CD14-positive monocyte (primary cell): ENCODE data around the gene DCLK1. TPM values are rescaled to one million over a fixed set of nuclear protein-coding genes. Genes with fewer than 3 reads are reported as not detected.

Experiments used
- DNase-seq, 3 donors: peaks; one replicate each; pipeline ENCODE4 v3.0.0-alpha.2; 2011 to 2022
- H2AFZ ChIP-seq: 2 replicates; pipeline ENCODE4 v1.6.0; 2012; ENCODE audit warnings: mild to moderate bottlenecking, low read depth, low read length, inconsistent platforms; ENCODE audit not compliant: insufficient read depth, poor library complexity, severe bottlenecking
- H3K27ac ChIP-seq, 2 donors: 1 replicate in 1 of 2; 2 replicates in 1 of 2; pipeline ENCODE4 v1.5.1; 2012 to 2013; ENCODE audit warnings: low read length in 2 of 2, control low read depth in 1 of 2, inconsistent platforms in 1 of 2, low read depth in 1 of 2, mild to moderate bottlenecking in 1 of 2
- H3K27me3 ChIP-seq, 2 donors: one replicate each; pipeline versions ENCODE4 v1.6.0 to v1.6.1; 2011 to 2013; ENCODE audit warnings: low read length in 2 of 2; ENCODE audit not compliant: control insufficient read depth in 2 of 2, insufficient read depth in 2 of 2
- H3K36me3 ChIP-seq, 2 donors: replicated peaks in 1 of 2; 1 replicate in 1 of 2; 2 replicates in 1 of 2; pipeline versions ENCODE4 v1.5.1 to v1.6.1; 2012 to 2013; ENCODE audit warnings: low read length in 2 of 2, control low read depth in 1 of 2, inconsistent platforms in 1 of 2, mild to moderate bottlenecking in 1 of 2; ENCODE audit not compliant: insufficient read depth in 2 of 2, control insufficient read depth in 1 of 2
- H3K4me1 ChIP-seq, 2 donors: 1 replicate in 1 of 2; 2 replicates in 1 of 2; pipeline versions ENCODE4 v1.5.1 to v1.6.1; 2012 to 2013; ENCODE audit warnings: low read length in 2 of 2, control low read depth in 1 of 2, inconsistent platforms in 1 of 2, mild to moderate bottlenecking in 1 of 2, moderate library complexity in 1 of 2; ENCODE audit not compliant: insufficient read depth in 2 of 2, control insufficient read depth in 1 of 2
- H3K4me2 ChIP-seq: replicated peaks from 2 replicates; pipeline ENCODE3; 2012; ENCODE audit warnings: low read length, moderate library complexity, mild to moderate bottlenecking; ENCODE audit not compliant: poor library complexity, severe bottlenecking; ENCODE audit errors: extremely low read depth
- H3K4me3 ChIP-seq, 3 experiments: fragments of 200-600 bp in 1 of 3; sonication (generic) in 1 of 3; replicated peaks in 1 of 3; 1 replicate in 2 of 3; 2 replicates in 1 of 3; pipeline ENCODE4 v1.5.1; 2011 to 2013; ENCODE audit warnings: low read length in 3 of 3, mild to moderate bottlenecking in 3 of 3, control low read depth in 2 of 3, low read depth in 2 of 3, inconsistent platforms in 1 of 3, moderate library complexity in 1 of 3
- H3K79me2 ChIP-seq: 2 replicates; pipeline ENCODE4 v1.6.0; 2012; ENCODE audit warnings: mild to moderate bottlenecking, control low read depth, inconsistent platforms, low read length, moderate library complexity; ENCODE audit not compliant: insufficient read depth
- H3K9ac ChIP-seq: 2 replicates; pipeline ENCODE4 v1.6.0; 2017; ENCODE audit warnings: low read length, mild to moderate bottlenecking; ENCODE audit not compliant: insufficient read depth, poor library complexity, severe bottlenecking
- H3K9me3 ChIP-seq, 2 donors: replicated peaks in 1 of 2; 1 replicate in 1 of 2; 2 replicates in 1 of 2; pipeline versions ENCODE4 v1.5.1 to v1.6.1; 2012 to 2013; ENCODE audit warnings: low read length in 2 of 2, control low read depth in 1 of 2; ENCODE audit not compliant: control insufficient read depth in 1 of 2, insufficient read depth in 1 of 2
- H4K20me1 ChIP-seq: 2 replicates; pipeline ENCODE4 v1.6.0; 2012; ENCODE audit warnings: mild to moderate bottlenecking, low read length, control low read depth, moderate library complexity; ENCODE audit not compliant: insufficient read depth
- H3K27ac Mint-ChIP-seq, 7 donors: one replicate each; pipeline ENCODE4 v1.8.0; 2020; ENCODE audit warnings: mild to moderate bottlenecking in 7 of 7, mixed read lengths in 7 of 7, moderate library complexity in 6 of 7, inconsistent platforms in 2 of 7
- H3K27me3 Mint-ChIP-seq, 3 donors: one replicate each; pipeline ENCODE4 v1.8.0; 2021 to 2022; ENCODE audit warnings: low read depth in 3 of 3, mild to moderate bottlenecking in 3 of 3, mixed read lengths in 3 of 3, moderate library complexity in 3 of 3, inconsistent platforms in 1 of 3
- H3K36me3 Mint-ChIP-seq, 2 donors: one replicate each; pipeline ENCODE4 v1.8.0; 2020; ENCODE audit warnings: mixed read lengths in 2 of 2, inconsistent platforms in 1 of 2, mild to moderate bottlenecking in 1 of 2
- H3K4me1 Mint-ChIP-seq: one replicate; pipeline ENCODE4 v1.8.0; 2020; ENCODE audit warnings: mild to moderate bottlenecking, mixed read lengths
- H3K4me3 Mint-ChIP-seq, 2 donors: one replicate each; pipeline ENCODE4 v1.8.0; 2020; ENCODE audit warnings: mild to moderate bottlenecking in 2 of 2, mixed read lengths in 2 of 2, moderate library complexity in 1 of 2
- H3K9me3 Mint-ChIP-seq, 7 donors: one replicate each; pipeline ENCODE4 v1.8.0; 2020 to 2022; ENCODE audit warnings: mixed read lengths in 7 of 7, mild to moderate bottlenecking in 6 of 7, moderate library complexity in 6 of 7, inconsistent platforms in 2 of 7
- WGBS: methylation state at CpG from one replicate; pipeline ENCODE4 v1.1.5; 2013; ENCODE audit warnings: missing lambda C conversion rate; ENCODE audit not compliant: insufficient coverage; 5-methylcytosine and 5-hydroxymethylcytosine counted together
- intact Hi-C, 2 donors: fragments of 100-400 bp; cut with micrococcal nuclease; formaldehyde crosslinking; loops; one replicate each; pipeline versions ENCODE4 v1.15.0 to v1.15.1; 2023
- polyA plus RNA-seq, 3 donors: library from polyadenylated mRNA; depleted of rRNA in 1 of 3; unstranded in 2 of 3; stranded (reverse) in 1 of 3; fragments of 300-500 nt in 2 of 3; fragments of >200 nt in 1 of 3; fragmentation: Illumina TruSeq in 2 of 3; gene quantifications; 1 replicate in 2 of 3; 2 replicates in 1 of 3; pipeline ENCODE4 v1.2.3, GENCODE V29; 2012 to 2021
- TF ChIP-seq, protein P1 (sequence below): fragments of 200-600 bp; IDR thresholded peaks from one replicate; pipeline ENCODE4 v1.8.0; 2022; ENCODE audit warnings: antibody characterized with exemption, mild to moderate bottlenecking

Gene DCLK1
- polyA plus RNA-seq, 3 donors = not detected

- Histone ChIP-seq H3K36me3 (no peaks in the 10 kb centered on the region), H3K4me3 (no peak overlapping the region), H4K20me1 (no peaks in the 10 kb centered on the region), H3K9me3 (no peaks in the 10 kb centered on the region), H3K27me3 (no peaks in the 10 kb centered on the region), H3K4me1 (no peaks in the 10 kb centered on the region), H3K79me2 (no peaks in the 10 kb centered on the region), H3K9ac (no peak overlapping the region), H3K27ac (no peak overlapping the region), H2AFZ (no peak overlapping the region), H3K4me2 (no peak overlapping the region)
- 81% methylated on average over 7 of the region's 7 CpGs for WGBS
- Mint-ChIP-seq H3K36me3 (no peaks in the 10 kb centered on the region), H3K9me3 (peaks cover 0 to 6% (median 0%) of the 10 kb centered on the region in 7 donors), H3K4me1 (no peaks in the 10 kb centered on the region), H3K27ac (no peak overlapping the region), H3K27me3 (no peaks in the 10 kb centered on the region), H3K4me3 (no peak overlapping the region)
- TF ChIP-seq, protein P1, sequence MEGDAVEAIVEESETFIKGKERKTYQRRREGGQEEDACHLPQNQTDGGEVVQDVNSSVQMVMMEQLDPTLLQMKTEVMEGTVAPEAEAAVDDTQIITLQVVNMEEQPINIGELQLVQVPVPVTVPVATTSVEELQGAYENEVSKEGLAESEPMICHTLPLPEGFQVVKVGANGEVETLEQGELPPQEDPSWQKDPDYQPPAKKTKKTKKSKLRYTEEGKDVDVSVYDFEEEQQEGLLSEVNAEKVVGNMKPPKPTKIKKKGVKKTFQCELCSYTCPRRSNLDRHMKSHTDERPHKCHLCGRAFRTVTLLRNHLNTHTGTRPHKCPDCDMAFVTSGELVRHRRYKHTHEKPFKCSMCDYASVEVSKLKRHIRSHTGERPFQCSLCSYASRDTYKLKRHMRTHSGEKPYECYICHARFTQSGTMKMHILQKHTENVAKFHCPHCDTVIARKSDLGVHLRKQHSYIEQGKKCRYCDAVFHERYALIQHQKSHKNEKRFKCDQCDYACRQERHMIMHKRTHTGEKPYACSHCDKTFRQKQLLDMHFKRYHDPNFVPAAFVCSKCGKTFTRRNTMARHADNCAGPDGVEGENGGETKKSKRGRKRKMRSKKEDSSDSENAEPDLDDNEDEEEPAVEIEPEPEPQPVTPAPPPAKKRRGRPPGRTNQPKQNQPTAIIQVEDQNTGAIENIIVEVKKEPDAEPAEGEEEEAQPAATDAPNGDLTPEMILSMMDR = no peak
- no peak for DNase-seq
- intact Hi-C loops = no loop called here
Measured at GRCh38 chr13:36174923-36175322, 43.7 kb upstream of the DCLK1 start.

DNA sequence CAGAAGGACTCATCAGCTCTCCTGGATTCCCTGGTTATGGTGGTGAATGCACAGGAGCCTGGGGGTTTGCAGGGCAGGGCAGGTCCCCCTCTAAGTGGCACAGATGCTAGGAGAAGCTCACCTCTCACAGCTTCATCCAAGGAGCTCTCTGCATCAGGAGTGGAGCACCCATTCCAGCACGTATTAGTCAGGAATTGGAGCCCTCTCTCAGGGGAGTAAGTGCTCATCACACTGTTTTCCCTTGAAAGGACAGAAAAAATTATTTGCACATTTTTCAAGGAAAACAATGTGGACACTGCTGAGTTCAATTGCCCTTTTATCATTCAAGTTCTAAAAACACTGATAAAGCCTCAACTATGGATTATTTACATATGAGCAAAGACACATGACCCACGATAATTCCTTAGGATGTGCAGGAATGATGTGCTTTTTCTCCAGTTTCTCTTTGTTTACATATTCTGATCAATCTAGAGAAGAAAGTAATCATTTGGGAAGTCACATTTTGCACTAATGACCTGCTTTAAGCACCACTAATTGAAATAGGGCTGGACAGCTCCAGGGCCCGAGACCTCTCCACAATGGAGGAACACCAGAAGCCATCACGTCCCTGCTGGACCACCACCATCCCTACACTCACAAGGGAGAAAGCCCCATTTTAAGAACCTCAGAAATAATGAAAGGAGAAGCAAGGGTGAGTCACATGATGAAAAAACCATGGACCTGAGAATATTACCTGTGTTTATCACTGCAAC lies 42.6 kb upstream of the DCLK1 start:
- no peaks in the 10 kb centered on the region for H3K4me1 ChIP-seq
- H3K79me2 ChIP-seq = no peaks in the 10 kb centered on the region
- Mint-ChIP-seq H3K36me3 (no peaks in the 10 kb centered on the region), H3K27me3 (peaks cover 0 to 2% (median 0%) of the 10 kb centered on the region in 3 donors), H3K9me3 (peaks cover 0 to 2% (median 0%) of the 10 kb centered on the region in 7 donors), H3K4me1 (no peaks in the 10 kb centered on the region), H3K27ac (no peak overlapping the region), H3K4me3 (no peak overlapping the region)
- H3K36me3 ChIP-seq = no peaks in the 10 kb centered on the region
- H3K4me3 ChIP-seq = no peak overlapping the region
- no peak overlapping the region for H3K9ac ChIP-seq
- H3K27ac ChIP-seq = no peak overlapping the region
- WGBS = 86% methylated on average over 1 of the region's 4 CpGs
- H2AFZ ChIP-seq = no peak overlapping the region
- no peaks in the 10 kb centered on the region for H3K9me3 ChIP-seq
- TF ChIP-seq, protein P1 = no peak
- no peak overlapping the region for H3K4me2 ChIP-seq
- intact Hi-C loops = no loop called here
- H3K27me3 ChIP-seq = no peaks in the 10 kb centered on the region
- H4K20me1 ChIP-seq = no peaks in the 10 kb centered on the region
- DNase-seq = no peak
